Hippocampal formation (tissue), 2 donors: ENCODE results near the gene TMEM212.
A peak's percentile ranks its signal among the peaks of the same experiment; 100 is the strongest.
"Not testable (repeated sequence)": the region's sequence is repeated elsewhere in the genome, so short reads cannot be mapped to it uniquely, and the experiment has no call there.

Experiments used
- DNase-seq, 2 donors: peaks; one replicate each; lab custom pipeline; 2025; lab: John Stamatoyannopoulos, UW

The TMEM212 gene

DNA sequence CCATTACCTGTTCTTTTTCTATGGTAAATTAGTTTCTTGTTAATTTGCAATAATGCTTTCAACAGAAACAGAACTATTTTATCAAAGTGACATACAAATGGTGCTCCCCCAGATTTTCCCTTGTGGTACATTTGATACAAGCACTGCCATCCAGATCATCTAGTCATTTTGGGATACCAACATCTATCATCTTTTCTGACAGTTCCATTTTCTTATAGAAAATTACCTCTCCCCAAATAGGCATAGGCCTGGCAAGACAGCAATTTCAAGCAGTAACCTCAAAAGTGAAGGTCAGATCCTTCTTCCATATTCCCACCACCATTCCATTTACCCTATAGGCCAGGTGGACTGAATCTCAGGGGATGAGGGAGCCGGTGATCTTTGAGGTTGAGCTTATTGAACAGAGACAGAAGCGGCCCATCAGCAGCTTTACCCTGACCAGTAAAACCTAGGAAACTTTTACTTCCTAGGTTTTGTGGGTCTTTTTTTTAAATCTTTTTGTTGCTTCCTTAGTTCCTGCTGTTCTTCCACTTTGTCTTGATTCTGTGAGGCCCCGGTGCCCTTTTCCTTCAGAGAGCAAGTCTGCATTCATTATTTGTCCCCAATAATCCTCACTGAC is 29.8 kb upstream of the TMEM212 start:
- no peak for DNase-seq

DNA sequence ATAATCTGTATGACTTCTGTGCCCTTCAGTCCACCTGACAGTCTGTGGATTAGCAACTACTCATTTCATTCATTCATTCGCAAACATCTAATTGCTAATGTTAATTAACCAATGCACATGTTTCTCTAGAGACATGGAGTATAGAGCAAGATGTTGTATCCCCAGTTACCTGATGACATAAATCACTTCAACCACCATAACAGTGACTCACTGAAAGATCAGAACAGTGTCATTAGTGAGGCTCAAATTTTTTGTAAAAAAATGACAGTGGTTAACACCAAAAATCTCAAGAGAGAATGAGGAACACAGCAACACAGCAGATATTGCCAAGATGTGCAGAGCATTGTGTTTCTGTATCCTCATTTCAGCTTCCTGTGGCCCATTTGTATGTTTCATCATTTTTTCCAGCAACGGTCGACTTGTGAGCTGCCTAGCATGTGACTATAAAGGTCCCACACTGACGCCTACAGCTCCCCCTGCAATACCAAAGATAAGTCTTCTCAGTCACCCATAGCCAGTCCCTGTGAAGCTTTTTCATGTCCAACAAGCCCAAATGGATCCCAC is 29.2 kb upstream of the TMEM212 start:
- no peak for DNase-seq

DNA sequence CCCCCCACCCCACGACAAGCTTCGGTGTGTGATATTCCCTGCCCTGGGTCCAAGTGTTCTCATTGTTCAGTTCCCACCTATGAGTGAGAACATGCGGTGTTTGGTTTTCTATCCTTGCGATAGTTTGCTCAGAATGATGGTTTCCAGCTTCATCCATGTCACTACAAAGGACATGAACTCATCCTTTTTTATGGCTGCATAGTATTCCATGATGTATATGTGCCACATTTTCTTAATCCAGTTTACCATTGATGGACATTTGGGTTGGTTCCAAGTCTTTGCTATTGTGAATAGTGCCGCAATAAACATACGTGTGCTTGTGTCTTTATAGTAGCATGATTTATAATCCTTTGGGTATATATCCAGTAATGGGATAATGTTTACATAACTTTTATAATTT is 28.5 kb upstream of the TMEM212 start:
- DNase-seq: not testable (repeated sequence)

DNA sequence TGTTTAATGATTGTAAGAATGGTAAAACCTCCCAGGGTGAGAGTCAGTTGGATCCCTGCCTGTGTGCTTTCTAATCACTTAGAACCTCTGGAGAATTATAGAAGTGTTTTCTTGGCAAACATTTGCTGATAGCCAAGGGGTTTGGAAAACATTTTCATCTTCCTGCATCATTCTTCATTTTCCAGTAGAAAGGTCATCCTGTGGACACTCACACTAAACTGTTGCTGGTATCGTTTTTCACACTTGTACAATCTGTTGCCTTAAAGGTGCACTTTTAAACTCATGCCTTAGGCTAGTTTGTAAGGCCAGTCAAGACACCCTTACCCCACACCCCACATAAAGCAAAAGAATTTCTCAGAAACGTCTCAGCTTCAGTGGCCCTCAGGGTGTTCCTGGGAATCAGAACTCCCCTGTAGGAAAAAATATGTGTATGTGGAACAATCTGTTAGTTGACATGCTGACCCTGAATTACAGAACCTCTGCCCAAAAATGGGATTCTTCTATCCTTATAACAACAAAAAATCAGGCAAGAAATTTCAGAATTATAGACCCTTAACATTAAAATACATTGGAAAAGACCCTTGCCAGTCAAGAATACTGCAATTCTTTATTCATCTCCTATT is 27.1 kb upstream of the TMEM212 start:
- no peak for DNase-seq

DNA sequence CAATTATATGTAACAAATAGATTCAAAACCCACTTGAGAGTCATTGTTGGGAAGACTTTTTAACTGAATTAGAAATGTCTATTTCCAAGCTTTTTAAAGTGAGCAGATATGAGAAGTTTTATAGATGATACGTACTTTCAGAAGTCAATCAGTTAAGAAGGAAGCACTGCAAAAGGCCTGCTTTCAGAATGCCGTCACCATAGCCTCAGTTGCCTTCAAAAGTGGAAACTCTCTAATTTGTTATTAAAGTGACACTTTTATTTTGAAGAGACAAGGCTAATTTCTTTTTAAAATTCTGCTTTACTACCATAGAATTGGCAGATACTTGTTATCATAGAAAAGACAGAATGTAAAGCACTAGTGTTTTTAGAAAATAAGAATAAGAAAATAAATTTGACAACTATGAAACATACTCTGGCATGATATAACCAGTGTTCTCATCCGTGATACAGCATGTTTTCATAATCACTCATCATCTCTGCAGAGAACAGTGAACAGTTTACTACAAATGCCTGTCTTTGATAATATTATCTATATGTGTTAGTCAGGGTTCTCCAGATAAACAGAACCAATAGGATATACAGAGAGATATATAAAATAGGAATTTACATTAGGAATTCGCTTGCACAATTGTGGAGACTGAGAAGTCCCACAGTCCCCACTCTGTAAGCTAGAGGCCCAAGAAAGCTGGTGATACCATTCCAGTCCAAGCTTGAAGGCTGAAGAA is 25.9 kb upstream of the TMEM212 start:
- no peak for DNase-seq

DNA sequence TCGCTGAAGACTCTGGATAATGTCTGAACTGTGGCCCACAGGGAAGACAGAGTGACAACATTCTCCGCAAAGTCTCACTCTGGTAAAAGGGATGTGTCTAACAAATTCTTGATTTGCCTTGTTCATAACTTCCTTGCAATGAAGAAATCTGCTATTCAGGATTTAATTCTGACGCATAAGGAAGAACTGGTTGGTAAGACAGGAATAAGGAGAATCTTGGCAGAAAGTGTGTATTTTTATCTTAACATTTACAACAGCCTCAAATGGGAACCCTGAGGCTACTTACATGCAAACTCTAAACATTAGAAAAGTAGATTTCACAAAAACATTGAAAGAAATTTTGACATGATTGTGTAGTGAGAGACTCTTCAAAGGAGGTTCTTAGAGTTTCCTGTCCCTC is 22.1 kb upstream of the TMEM212 start:
- DNase-seq: no peak

DNA sequence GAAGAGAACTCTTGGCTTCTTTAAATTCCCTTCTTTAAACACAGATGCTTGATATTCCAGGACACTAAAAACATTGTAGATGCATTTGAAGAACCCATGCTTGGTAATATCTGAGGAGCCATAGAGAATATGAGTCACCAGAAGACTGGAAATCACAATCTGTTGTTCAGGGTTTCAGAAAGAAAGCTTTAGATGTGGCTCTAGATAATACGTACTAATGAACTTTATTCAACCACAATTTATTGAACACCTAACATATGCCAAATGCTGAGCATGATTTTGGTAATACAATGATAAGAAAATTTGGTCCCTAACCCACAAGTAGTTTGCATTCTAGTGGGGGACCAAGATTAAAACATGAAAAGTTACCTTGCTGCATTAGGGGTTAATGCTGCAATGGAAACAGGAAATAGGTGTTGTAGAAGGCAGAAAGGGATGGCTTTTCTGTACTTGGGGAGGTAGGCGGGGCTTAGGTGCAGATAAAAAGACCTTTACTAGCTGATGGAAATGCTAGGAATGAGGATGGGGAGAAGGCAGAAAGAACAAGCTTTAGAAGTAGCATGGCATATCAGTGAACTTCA is 21.3 kb upstream of the TMEM212 start:
- DNase-seq: no peak

DNA sequence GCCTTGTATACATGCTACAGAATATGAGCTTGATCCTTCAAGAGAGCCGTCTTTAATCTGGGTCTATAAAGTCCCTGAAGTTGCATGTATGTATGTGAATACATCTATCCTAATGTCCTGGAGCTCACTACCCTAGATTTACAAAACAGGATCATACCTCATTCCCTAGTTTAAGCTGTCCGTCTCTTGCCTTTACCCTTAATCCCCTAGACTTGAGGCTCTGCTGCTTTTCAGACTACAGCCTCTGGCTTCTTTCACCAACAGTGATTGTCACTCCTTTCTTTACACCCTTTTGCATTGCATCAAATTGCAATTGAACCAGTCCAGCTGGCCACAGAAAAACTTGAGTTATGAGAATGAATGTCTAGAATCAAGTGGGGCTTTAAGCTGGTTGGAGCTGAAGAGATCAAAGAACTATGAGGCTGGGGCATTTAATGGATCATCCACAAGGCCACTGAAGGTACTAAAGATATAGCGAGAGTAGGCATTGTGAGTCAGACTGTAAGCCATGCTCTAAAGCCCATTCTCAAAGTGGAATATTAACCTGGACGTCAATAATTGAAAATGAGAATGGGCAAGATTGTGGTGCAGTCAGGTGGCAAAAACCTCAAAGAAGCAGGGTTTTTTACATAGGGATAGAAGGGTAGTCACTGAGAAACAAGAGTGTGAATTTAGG is 20.6 kb upstream of the TMEM212 start:
- DNase-seq: no peak

DNA sequence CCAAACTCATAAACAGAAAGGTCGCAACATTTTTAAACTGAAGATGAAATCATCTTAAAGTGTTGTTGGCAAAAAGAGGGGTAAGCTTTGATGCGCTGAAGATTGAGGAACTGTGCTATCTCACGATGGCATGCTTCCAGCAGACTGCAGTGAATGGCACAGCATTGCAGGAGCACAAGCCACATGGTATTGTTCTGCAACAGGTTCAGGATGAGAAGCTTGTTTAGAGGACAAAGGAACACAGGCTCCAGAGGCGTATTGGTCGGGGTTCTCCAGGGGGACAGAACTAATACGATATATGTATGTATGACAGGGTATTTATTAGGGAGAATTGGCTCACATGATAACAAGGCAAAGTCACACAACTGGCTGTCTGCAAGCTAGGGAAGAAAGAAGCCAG is 19.0 kb upstream of the TMEM212 start:
- DNase-seq: no peak

DNA sequence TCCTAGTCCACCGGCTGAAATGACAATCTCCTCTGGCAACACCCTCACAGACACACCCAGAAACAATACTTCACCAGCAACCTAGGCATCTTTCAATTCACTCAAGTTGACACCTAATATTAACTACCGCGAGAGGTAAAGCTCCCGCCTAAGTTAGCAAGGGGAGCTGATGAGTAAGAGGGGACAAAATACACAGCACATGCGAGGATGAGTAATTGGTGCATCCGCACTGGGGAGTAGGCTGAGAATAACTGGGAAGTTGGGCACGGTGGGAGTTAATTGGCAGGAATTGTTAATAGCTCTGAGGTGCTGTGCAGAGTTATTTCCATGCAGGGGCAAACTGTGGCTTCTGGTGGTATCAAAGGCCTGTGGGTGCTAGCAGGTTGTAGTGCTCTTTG is 18.3 kb upstream of the TMEM212 start:
- no peak for DNase-seq

DNA sequence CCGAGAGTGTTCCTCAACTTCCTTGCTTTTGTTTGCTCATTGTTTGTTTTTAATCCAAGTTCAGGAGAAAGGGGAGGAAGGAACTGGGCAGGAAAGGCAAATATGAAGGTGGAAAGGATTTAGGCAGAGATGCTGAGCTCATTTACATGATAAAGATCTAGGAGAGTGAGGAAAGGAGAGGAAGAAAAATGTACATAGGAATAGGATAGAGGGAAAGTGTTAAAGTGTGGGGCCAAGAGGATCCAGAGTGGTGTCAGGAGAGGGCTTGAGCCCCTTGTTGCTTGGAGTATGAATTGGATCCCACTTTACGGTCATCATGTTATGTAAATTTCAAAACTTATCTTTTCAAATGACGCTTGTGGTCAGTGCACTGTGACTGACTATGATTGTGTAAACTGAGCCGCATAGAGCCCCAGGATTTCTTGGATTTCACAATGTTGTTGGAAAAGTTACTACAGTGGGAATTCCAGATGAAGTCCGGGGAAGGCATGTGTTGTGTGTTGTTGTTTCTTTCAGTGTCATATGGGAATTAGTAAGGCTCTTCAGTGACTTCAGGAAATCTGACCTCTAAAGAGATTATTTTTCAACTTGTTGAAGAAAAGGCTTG is 17.8 kb upstream of the TMEM212 start:
- no peak for DNase-seq

DNA sequence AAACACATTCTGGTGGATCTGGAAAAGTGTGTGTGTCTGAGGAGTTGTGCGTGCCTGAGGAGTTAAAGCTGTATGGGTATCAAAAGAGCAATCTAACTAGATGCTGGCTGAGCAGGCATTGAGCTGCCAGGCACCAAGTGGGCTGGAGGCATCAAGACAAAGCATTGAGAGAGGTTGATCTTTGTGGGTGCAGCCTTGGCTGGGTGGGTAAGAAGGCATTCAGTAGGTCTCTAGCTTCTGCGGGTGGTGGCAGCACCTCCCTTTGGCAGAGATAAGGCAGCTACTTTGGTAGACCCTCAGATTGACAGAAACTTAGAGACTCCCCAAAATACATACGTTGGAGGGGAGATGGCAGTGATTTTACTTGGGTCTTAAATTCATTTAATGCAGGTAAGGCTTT is 15.8 kb upstream of the TMEM212 start:
- no peak for DNase-seq

DNA sequence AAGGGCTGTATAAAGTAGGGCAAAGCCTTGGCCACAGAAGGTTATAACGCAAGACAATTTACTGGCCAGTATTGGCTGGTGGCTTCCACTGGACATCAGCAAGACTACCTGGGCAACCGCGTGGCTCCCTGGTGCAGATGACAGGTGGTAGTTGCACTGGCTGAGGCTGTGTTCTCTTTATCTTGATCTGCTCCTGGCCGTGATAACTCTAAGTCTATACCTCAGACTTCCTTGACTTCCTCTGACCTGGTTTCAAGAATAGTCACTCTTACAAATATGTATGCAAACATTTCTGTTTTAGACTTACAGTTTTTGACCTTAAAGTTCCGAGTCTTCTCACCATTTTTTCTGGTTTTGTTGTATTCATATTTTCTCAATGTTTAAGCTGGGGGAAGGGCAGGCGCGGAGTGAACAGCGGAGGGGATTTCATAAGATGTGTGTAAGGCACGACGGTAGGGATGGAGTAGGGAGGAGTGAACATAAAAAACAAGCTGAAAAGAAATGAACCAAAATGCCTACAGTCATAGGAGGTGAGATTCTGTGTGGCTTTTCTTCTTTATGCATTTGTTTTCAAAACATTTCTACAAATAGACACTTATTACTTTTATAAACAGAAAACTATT is 15.2 kb upstream of the TMEM212 start:
- DNase-seq: no peak

DNA sequence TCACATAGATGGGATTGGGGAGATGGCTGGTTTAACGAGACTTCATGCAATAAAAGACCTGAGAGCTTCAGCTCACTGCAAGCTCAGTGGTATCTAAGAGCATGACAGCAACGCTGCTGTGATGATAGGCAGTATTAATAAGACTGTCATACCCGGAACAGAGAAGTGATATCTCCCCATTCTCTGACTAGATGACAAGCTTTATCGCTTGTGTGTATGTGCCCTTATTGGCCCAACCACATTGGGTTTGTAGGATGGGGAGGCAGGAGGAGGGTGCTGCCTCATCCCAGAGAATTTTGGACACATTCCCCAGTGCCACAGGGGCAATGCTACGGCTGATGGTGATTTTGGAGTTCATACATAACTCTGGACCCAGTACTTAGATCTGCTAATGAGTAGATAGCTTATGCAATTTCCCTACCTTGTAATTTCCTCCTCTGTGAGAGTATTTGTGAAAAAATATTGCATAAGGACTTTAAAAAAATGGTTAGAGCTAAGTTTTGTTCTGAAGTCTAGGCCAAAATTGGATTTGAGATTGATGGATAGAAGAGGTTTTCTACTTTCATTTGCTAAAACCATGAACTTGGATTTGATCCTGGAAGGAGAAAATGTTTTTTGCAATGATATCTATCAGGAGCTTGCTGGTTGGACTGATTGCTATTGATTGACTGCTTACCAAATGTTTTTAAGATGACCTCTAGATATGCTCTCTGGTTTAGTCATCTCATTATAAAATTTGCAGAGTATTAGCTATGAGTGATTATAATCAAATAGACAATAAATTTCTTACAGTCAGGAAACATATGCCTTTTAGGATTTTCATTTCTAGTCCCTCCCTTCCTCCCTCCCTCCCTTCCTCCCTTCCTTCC is 14.0 kb upstream of the TMEM212 start:
- DNase-seq: no peak

DNA sequence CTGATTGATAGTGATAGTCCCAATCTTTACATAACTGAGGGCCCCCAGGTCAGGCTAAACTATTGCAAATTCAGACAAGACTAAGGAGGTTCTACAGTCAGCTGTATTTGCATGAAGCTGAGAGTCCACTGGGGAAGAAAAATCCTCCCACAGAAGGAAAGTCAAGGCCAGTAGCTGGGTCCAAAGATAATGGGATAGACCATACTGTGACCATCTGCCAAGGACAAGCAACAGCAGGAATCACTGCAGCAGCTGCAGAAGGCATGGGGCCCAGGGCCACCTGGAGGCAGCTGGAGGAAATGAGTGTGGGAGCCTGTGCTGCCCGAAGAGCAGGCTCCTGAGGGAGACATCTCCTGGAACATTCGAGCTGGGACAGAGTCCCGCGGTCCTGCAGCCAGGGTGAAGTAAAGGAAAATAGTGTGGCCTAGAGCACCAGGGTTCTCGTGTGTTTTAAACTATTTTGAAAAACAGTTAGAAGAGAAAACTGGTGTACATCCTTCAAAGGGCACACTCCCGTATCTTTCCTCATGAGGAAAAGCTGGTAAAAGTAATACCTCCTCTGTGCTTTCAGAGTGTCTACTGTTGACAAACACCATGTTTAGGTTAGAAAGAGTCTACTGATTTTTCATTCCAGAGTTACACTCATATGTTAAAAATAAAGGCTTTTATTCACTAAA is 13.2 kb upstream of the TMEM212 start:
- peak; percentile 39 to 72 for DNase-seq

DNA sequence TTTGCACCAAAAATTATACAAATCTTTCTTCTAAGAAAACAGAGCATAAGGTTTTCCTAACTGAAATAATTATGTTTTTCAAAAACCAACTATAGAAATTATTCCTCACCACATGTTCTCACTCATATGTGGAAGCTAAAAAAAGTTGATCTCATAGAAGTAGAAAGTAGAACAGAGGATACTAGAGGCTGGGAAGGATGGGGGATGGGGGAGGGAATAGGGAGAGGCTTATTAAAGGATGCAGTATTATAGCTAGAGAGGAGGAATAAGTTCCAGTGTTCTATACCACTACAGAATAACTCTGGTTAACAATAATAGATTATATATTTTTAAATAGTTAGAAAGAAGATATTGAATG is 12.7 kb upstream of the TMEM212 start:
- no peak for DNase-seq

DNA sequence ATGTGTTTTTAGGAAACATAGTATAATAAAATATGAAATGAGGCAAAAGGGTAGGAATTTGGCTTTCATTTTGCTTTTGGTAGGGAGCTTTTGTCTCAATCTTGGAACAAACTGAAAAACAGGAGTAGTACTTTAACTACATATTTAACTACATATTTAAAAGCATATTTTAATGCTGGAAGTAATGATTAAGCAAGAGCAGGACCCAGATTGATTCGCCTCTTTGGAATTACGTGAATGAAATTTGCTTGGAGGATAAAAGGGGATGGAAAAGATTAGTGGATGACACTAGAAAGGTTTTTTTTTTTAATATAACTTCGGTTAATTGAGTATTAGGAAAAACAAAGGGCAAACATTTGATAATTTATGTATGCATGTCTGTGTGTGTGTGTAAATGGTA is 11.2 kb upstream of the TMEM212 start:
- DNase-seq: no peak

DNA sequence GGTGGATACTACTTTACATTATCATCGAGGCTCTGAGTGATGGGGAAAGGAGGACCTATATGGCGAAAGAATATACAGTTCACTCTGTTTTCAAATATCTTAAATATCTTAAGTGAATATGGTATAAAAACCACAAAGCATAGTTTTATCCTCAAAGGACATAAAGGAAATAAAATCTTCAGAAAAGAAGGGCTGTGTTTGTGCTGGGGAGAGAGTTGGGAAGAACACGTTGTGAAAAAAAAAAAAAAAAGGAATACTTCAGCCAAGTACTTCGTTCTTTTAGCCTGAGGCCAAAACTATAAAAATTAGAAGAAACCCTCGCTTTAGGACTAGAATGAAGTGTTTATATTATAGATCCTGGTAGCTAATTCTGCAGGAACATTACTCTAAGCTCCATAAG is 10.2 kb upstream of the TMEM212 start:
- DNase-seq: no peak

DNA sequence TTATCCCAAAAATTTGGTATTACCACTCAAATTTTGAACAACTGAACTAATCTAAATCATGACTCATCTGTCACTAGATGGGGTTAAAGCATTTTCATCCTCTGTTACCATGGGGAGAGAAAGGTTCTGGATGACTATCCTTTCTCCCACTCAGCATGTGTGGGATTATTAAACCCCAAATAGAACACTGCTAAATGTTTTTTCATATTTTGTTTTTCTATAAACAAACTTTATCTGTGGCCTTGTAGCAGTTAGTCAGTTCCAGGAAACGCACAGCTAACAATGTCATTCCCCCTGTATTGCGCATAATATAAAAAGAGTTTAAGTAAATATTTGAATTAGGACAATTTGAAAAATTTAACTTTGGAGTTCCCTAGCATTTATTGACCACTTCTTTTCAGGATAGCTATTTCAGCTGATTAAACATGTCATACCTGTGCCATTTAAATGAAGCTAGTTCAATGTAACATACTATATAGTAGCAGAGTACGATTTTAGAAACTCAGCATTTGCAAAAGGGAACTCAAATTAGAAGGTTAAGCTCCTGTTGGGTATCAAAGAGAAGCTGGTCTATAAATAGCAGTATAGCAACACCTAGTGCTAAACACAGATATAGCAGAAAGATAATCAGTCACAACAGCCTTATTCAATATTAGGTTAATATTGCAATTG is 9.2 kb upstream of the TMEM212 start:
- peak in 1 of 2 donors; percentile 80 for DNase-seq
